Mammary epithelial cell (primary cell): Measurements from ENCODE around the gene TULP1.

Experiments used
- EZH2 ChIP-seq: IDR thresholded peaks from 2 replicates; pipeline ENCODE4 v1.6.1; 2012; ENCODE audit warnings: low read length, inconsistent platforms, borderline replicate concordance
- TF ChIP-seq, protein P1 (sequence below), 2 donors: IDR thresholded peaks in 1 of 2; conservative IDR thresholded peaks in 1 of 2; 2 replicates each; pipeline ENCODE4 v1.5.1; 2011 to 2012; ENCODE audit warnings: inconsistent platforms in 2 of 2, low read length in 2 of 2, mild to moderate bottlenecking in 2 of 2, control low read depth in 1 of 2, low read depth in 1 of 2; ENCODE audit not compliant: insufficient read depth in 1 of 2; ENCODE audit errors: extremely low read depth in 1 of 2

DNA sequence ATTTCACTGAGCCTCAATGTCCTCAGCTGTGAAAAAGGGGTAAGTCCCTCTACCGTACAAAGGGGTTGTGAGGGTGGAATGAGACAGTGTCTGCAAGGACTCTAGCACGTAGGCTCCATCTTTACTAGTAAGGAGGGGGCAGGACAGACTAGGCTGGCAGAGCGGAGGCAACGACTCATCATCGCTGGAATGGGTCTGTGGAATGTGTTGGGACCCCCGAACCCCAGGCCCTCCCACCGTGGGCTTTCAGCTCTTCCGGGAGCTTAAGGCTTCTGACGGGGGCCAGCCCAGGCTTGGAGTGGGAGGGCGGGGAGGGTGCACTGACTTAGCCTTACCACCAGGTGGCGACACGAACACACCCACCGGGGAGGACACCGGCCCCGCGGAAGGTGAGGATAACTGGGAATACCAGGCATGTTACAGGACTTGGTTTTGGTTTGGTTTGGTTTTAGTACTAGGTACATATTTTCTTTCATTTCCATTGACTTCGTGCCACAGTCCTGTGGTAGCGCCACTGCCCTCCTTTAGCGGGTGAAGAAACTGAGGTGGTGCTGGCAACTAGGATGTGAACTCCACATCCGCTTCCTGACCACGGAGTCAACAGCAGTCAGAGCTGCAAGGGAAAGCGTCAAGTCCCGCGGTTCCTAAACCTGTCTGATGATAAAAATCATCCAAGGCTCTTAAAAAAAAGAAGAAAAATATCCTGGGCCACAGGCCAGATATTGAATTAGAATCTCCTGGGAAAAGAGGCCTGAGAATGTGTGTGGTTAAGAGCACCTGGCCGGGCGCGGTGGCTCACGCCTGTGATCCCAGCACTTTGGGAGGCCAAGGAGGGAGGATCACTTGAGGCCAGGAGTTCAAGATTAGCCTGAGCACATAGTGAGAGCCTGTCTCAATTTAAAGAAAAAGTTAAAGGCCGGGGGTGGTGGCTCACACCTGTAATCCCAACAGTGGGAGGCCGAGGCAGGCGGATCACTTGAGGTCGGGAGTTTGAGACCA is 10.3 kb upstream of the TULP1 start:
- TF ChIP-seq, protein P1, sequence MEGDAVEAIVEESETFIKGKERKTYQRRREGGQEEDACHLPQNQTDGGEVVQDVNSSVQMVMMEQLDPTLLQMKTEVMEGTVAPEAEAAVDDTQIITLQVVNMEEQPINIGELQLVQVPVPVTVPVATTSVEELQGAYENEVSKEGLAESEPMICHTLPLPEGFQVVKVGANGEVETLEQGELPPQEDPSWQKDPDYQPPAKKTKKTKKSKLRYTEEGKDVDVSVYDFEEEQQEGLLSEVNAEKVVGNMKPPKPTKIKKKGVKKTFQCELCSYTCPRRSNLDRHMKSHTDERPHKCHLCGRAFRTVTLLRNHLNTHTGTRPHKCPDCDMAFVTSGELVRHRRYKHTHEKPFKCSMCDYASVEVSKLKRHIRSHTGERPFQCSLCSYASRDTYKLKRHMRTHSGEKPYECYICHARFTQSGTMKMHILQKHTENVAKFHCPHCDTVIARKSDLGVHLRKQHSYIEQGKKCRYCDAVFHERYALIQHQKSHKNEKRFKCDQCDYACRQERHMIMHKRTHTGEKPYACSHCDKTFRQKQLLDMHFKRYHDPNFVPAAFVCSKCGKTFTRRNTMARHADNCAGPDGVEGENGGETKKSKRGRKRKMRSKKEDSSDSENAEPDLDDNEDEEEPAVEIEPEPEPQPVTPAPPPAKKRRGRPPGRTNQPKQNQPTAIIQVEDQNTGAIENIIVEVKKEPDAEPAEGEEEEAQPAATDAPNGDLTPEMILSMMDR (conservative IDR thresholded peaks at IDR 0.05 in 1 of 2, IDR thresholded peaks at IDR 0.05 in 1 of 2; ENCODE audit: extremely low read depth in 1 of 2, insufficient read depth in 1 of 2, low read depth in 1 of 2, low read length in 2 of 2): peak; percentile 73 to 94
- TF ChIP-seq EZH2: no peak
